Measurements from ENCODE around the gene RPGRIP1L. TPM values are rescaled to one million over a fixed set of nuclear protein-coding genes. Genes with fewer than 3 reads are reported as not detected.

Gene RPGRIP1L
- total RNA-seq, 1 donor from 2014 or later: 23.2 TPM

GRCh38 chr16:53626811-53627210 lies 76.8 kb downstream of the RPGRIP1L start:
- no peak overlapping the region for H3K27ac ChIP-seq
- no peaks in the 10 kb centered on the region for H3K36me3 ChIP-seq
- no peaks in the 10 kb centered on the region for H3K79me2 ChIP-seq (ENCODE audit: low read depth)
- H3K36me3 Mint-ChIP-seq: peaks cover 2% of the 10 kb centered on the region
- DNase-seq (ENCODE audit: low spot score): no peak
- H3K4me3 ChIP-seq: no peak overlapping the region
- no peaks in the 10 kb centered on the region for H3K27me3 ChIP-seq
- no peaks in the 10 kb centered on the region for H3K4me1 ChIP-seq
- no peaks in the 10 kb centered on the region for H3K27me3 Mint-ChIP-seq (ENCODE audit: insufficient read depth, low read depth)
- H3K9me3 Mint-ChIP-seq: no peaks in the 10 kb centered on the region
- no peak overlapping the region for H3K27ac Mint-ChIP-seq
- no peaks in the 10 kb centered on the region for H3K4me1 Mint-ChIP-seq
- no peaks in the 10 kb centered on the region for H3K9me3 ChIP-seq (ENCODE audit: low read depth)
- no peak overlapping the region for H3K4me2 ChIP-seq
- no peak overlapping the region for H3K4me3 Mint-ChIP-seq
- H4K20me1 ChIP-seq (ENCODE audit: low read depth): no peaks in the 10 kb centered on the region
- no peak overlapping the region for H3K9ac ChIP-seq
- no peak overlapping the region for H2AFZ ChIP-seq (replicated peaks)
- H3F3A ChIP-seq (ENCODE audit: low read depth): peaks cover 3% of the 10 kb centered on the region
- TF ChIP-seq EZH2phosphoT487 (IDR thresholded peaks at IDR 0.05): no peak
- TF ChIP-seq EZH2 (IDR thresholded peaks at IDR 0.05): no peak
- TF ChIP-seq CTCF (IDR thresholded peaks at IDR 0.05): no peak

GRCh38 chr16:53626161-53626560 lies 77.5 kb downstream of the RPGRIP1L start:
- Histone ChIP-seq H3K36me3 (no peaks in the 10 kb centered on the region), H3K27me3 (no peaks in the 10 kb centered on the region), H3K9ac (no peak overlapping the region), H3K9me3 (ENCODE audit: low read depth) (no peaks in the 10 kb centered on the region), H4K20me1 (ENCODE audit: low read depth) (no peaks in the 10 kb centered on the region), H3K79me2 (ENCODE audit: low read depth) (no peaks in the 10 kb centered on the region), H3K27ac (no peak overlapping the region), H3K4me2 (no peak overlapping the region), H3K4me1 (no peaks in the 10 kb centered on the region), H2AFZ (replicated peaks) (no peak overlapping the region), H3F3A (ENCODE audit: low read depth) (peaks cover 3% of the 10 kb centered on the region), H3K4me3 (no peak overlapping the region)
- H3K36me3 Mint-ChIP-seq: peaks cover 2% of the 10 kb centered on the region
- no peaks in the 10 kb centered on the region for H3K9me3 Mint-ChIP-seq
- H3K4me3 Mint-ChIP-seq: no peak overlapping the region
- no peak overlapping the region for H3K27ac Mint-ChIP-seq
- no peak for DNase-seq (ENCODE audit: low spot score)
- no peak for TF ChIP-seq EZH2 (IDR thresholded peaks at IDR 0.05)
- TF ChIP-seq EZH2phosphoT487 (IDR thresholded peaks at IDR 0.05): no peak
- no peak for TF ChIP-seq CTCF (IDR thresholded peaks at IDR 0.05)
- H3K27me3 Mint-ChIP-seq (ENCODE audit: insufficient read depth, low read depth): no peaks in the 10 kb centered on the region
- no peaks in the 10 kb centered on the region for H3K4me1 Mint-ChIP-seq

GRCh38 chr16:53625221-53625620 lies 78.4 kb downstream of the RPGRIP1L start:
- Mint-ChIP-seq H3K4me3 (no peak overlapping the region), H3K27ac (no peak overlapping the region), H3K27me3 (ENCODE audit: insufficient read depth, low read depth) (no peaks in the 10 kb centered on the region), H3K9me3 (no peaks in the 10 kb centered on the region), H3K4me1 (no peaks in the 10 kb centered on the region), H3K36me3 (peaks cover 2% of the 10 kb centered on the region)
- Histone ChIP-seq H3K27ac (no peak overlapping the region), H3K9ac (no peak overlapping the region), H3K9me3 (ENCODE audit: low read depth) (no peaks in the 10 kb centered on the region), H3F3A (ENCODE audit: low read depth) (peaks cover 3% of the 10 kb centered on the region), H4K20me1 (ENCODE audit: low read depth) (no peaks in the 10 kb centered on the region), H3K27me3 (no peaks in the 10 kb centered on the region), H3K79me2 (ENCODE audit: low read depth) (no peaks in the 10 kb centered on the region), H3K4me3 (no peak overlapping the region), H3K4me2 (no peak overlapping the region), H3K36me3 (no peaks in the 10 kb centered on the region), H2AFZ (replicated peaks) (no peak overlapping the region), H3K4me1 (no peaks in the 10 kb centered on the region)
- no peak for DNase-seq (ENCODE audit: low spot score)
- TF ChIP-seq EZH2 (IDR thresholded peaks at IDR 0.05) (no peak), EZH2phosphoT487 (IDR thresholded peaks at IDR 0.05) (no peak)

- no peak overlapping the region for H2AFZ ChIP-seq (replicated peaks)
- Mint-ChIP-seq H3K36me3 (peaks cover 5% of the 10 kb centered on the region), H3K4me3 (no peak overlapping the region), H3K27me3 (ENCODE audit: insufficient read depth, low read depth) (no peaks in the 10 kb centered on the region), H3K4me1 (no peaks in the 10 kb centered on the region), H3K9me3 (no peaks in the 10 kb centered on the region), H3K27ac (no peak overlapping the region)
- H3F3A ChIP-seq (ENCODE audit: low read depth): peaks cover 3% of the 10 kb centered on the region
- H3K36me3 ChIP-seq: no peaks in the 10 kb centered on the region
- no peak overlapping the region for H3K9ac ChIP-seq
- H3K4me1 ChIP-seq: no peaks in the 10 kb centered on the region
- H4K20me1 ChIP-seq (ENCODE audit: low read depth): no peaks in the 10 kb centered on the region
- TF ChIP-seq EZH2 (IDR thresholded peaks at IDR 0.05) (no peak), CTCF (IDR thresholded peaks at IDR 0.05) (no peak), EZH2phosphoT487 (IDR thresholded peaks at IDR 0.05) (no peak)
- H3K27ac ChIP-seq: no peak overlapping the region
- no peak for DNase-seq (ENCODE audit: low spot score)
- H3K4me2 ChIP-seq: no peak overlapping the region
- H3K4me3 ChIP-seq: no peak overlapping the region
- H3K79me2 ChIP-seq (ENCODE audit: low read depth): no peaks in the 10 kb centered on the region
- H3K9me3 ChIP-seq (ENCODE audit: low read depth): no peaks in the 10 kb centered on the region
- H3K27me3 ChIP-seq: no peaks in the 10 kb centered on the region
These were observed 81.3 kb downstream of the RPGRIP1L start for GRCh38 chr16:53622315-53622714.
